ENCODE measurements around the gene ZRSR2. TPM values are rescaled to one million over a fixed set of nuclear protein-coding genes. Genes with fewer than 3 reads are reported as not detected.

Gene ZRSR2
- total and polyA plus RNA-seq, 2 of the 13 experiments (the other 11 are each of a cell fraction or from before 2014, with no cell fraction given), result 3.6 to 4.9 TPM

GRCh38 chrX:15822922-15823321, 32.6 kb downstream of the ZRSR2 start:
- intact Hi-C loops (cut with micrococcal nuclease; ENCODE audit: unreplicated experiment), result no loop called here
- H2AFZ ChIP-seq (ENCODE audit: low read length), result no peak overlapping the region
- H3K9ac ChIP-seq (ENCODE audit: insufficient read depth, low read depth, low read length), result no peak overlapping the region
- no peaks in the 10 kb centered on the region for H3K27me3 ChIP-seq (ENCODE audit: control insufficient read depth in 1 of 2, insufficient read depth in 2 of 2, low read length in 2 of 2)
- ChIA-PET POLR2A (no interaction called here), CTCF (ENCODE audit: low intra/inter-chr PET ratio, low total read pairs) (no interaction called here)
- WGBS (ENCODE audit: low lambda C conversion rate), result 97% methylated on average over 23 of the region's 23 CpGs
- ATAC-seq (no peak), FAIRE-seq (no peak), DNase-seq (ENCODE audit: low spot score) (no peak)
- H3K4me3 ChIP-seq (replicated peaks in 1 of 3; ENCODE audit: insufficient read depth in 1 of 3, low read depth in 2 of 3, low read length in 3 of 3), result no peak overlapping the region
- H3K4me2 ChIP-seq (ENCODE audit: low read depth, low read length), result no peak overlapping the region
- no peaks in the 10 kb centered on the region for H3K9me3 ChIP-seq (ENCODE audit: low read length)
- H4K20me1 ChIP-seq (ENCODE audit: insufficient read depth, low read length), result no peaks in the 10 kb centered on the region
- no peaks in the 10 kb centered on the region for H3K4me1 ChIP-seq (ENCODE audit: insufficient read depth, low read length)
- no peaks in the 10 kb centered on the region for H3K36me3 ChIP-seq (replicated peaks in 1 of 2; ENCODE audit: control insufficient read depth in 1 of 2, insufficient read depth in 2 of 2, low read length in 2 of 2)
- BruUV-seq (replicated peaks), result no TSS peak
- in situ Hi-C loops (cut with HindIII; ENCODE audit: extremely low pct_ligation_motif_present, low pct_unique_long_range_greater_than_20kb), result no loop called here
- no peaks in the 10 kb centered on the region for H3K79me2 ChIP-seq (ENCODE audit: insufficient read depth, low read length)
- no peak overlapping the region for H3K27ac ChIP-seq (ENCODE audit: extremely low read length, insufficient read depth, low read length)
- TF ChIP-seq KMT2B (CRISPR knock-in tag; IDR thresholded peaks at IDR 0.05) (no peak), TRIM22 (IDR thresholded peaks at IDR 0.05) (no peak), SKI (IDR thresholded peaks at IDR 0.05; ENCODE audit: partially characterized antibody) (no peak), ZNF781 (CRISPR knock-in tag; IDR thresholded peaks at IDR 0.05; ENCODE audit: borderline replicate concordance, not compliant biosample characterization) (no peak), FOSL1 (CRISPR knock-in tag; IDR thresholded peaks at IDR 0.05; ENCODE audit: borderline replicate concordance) (no peak), HOXA9 (CRISPR knock-in tag; IDR thresholded peaks at IDR 0.05; ENCODE audit: borderline replicate concordance) (no peak), REST (IDR thresholded peaks at IDR 0.05; ENCODE audit: borderline replicate concordance in 1 of 2, low read depth in 1 of 2, low read length in 2 of 2) (no peak), XBP1 (CRISPR knock-in tag; IDR thresholded peaks at IDR 0.05) (no peak), ZNF414 (CRISPR knock-in tag; IDR thresholded peaks at IDR 0.05) (no peak), PBX2 (CRISPR knock-in tag; IDR thresholded peaks at IDR 0.05) (no peak), STAT5B (CRISPR knock-in tag; IDR thresholded peaks at IDR 0.05) (no peak), USF2 (IDR thresholded peaks at IDR 0.05; ENCODE audit: low read depth, low read length) (no peak), USF2 (CRISPR knock-in tag; IDR thresholded peaks at IDR 0.05; ENCODE audit: borderline replicate concordance) (no peak), PLSCR1 (CRISPR knock-in tag; IDR thresholded peaks at IDR 0.05; ENCODE audit: borderline replicate concordance) (no peak), ZNF75D (CRISPR knock-in tag; IDR thresholded peaks at IDR 0.05; ENCODE audit: borderline replicate concordance) (no peak)

All from HepG2 (cell line).